Measurements from ENCODE around the gene FHIT.

FHIT gene

GRCh38 chr3:59784164-59784563 lies 1467.1 kb downstream of the FHIT start:
- DNase-seq (ENCODE audit: low spot score) (no peak), FAIRE-seq (no peak)

- FAIRE-seq (no peak), DNase-seq (ENCODE audit: low spot score) (no peak)
These were observed 1467.7 kb downstream of the FHIT start for GRCh38 chr3:59783468-59783988.

GRCh38 chr3:59782664-59783063 lies 1468.6 kb downstream of the FHIT start:
- FAIRE-seq (no peak), DNase-seq (ENCODE audit: low spot score) (no peak)

- no peak for FAIRE-seq
- no peak for DNase-seq (ENCODE audit: low spot score)
These were observed 1471.0 kb downstream of the FHIT start for GRCh38 chr3:59780209-59780608.

- no peak for FAIRE-seq
- no peak for DNase-seq (ENCODE audit: low spot score)
These were observed 1472.0 kb downstream of the FHIT start for GRCh38 chr3:59779260-59779659.

- no peak for FAIRE-seq
- DNase-seq (ENCODE audit: low spot score), result no peak
These were observed 1473.6 kb downstream of the FHIT start for GRCh38 chr3:59777667-59778077.

GRCh38 chr3:59777066-59777465 lies 1474.2 kb downstream of the FHIT start:
- DNase-seq (ENCODE audit: low spot score), result no peak
- no peak for FAIRE-seq

GRCh38 chr3:59775761-59776325 lies 1475.4 kb downstream of the FHIT start:
- FAIRE-seq (no peak), DNase-seq (ENCODE audit: low spot score) (no peak)

GRCh38 chr3:59775106-59775505 lies 1476.1 kb downstream of the FHIT start:
- FAIRE-seq (no peak), DNase-seq (ENCODE audit: low spot score) (no peak)

- DNase-seq (ENCODE audit: low spot score) (peak; percentile 44), FAIRE-seq (peak; percentile 62)
These were observed 1476.6 kb downstream of the FHIT start for GRCh38 chr3:59774634-59775033.

- FAIRE-seq, result no peak
- DNase-seq (ENCODE audit: low spot score), result no peak
These were observed 1477.3 kb downstream of the FHIT start for GRCh38 chr3:59774000-59774399.

- DNase-seq (ENCODE audit: low spot score) (no peak), FAIRE-seq (no peak)
These were observed 1478.5 kb downstream of the FHIT start for GRCh38 chr3:59772416-59773408.

- FAIRE-seq, result peak; percentile 83
- DNase-seq (ENCODE audit: low spot score), result peak; percentile 91
These were observed 1479.5 kb downstream of the FHIT start for GRCh38 chr3:59771768-59772181.

- FAIRE-seq (no peak), DNase-seq (ENCODE audit: low spot score) (no peak)
These were observed 1482.0 kb downstream of the FHIT start for GRCh38 chr3:59769127-59769750.

- FAIRE-seq, result no peak
- DNase-seq (ENCODE audit: low spot score), result no peak
These were observed 1484.9 kb downstream of the FHIT start for GRCh38 chr3:59766200-59766872.

GRCh38 chr3:59764171-59764570 lies 1487.1 kb downstream of the FHIT start:
- FAIRE-seq (no peak), DNase-seq (ENCODE audit: low spot score) (no peak)

GRCh38 chr3:59762941-59763340 lies 1488.3 kb downstream of the FHIT start:
- FAIRE-seq (no peak), DNase-seq (ENCODE audit: low spot score) (no peak)

- DNase-seq (ENCODE audit: low spot score) (peak; percentile 18), FAIRE-seq (no peak)
These were observed 1491.8 kb downstream of the FHIT start for GRCh38 chr3:59759298-59760031.

GRCh38 chr3:59758672-59759071 lies 1492.6 kb downstream of the FHIT start:
- FAIRE-seq, result no peak

GRCh38 chr3:59756934-59757333 lies 1494.3 kb downstream of the FHIT start:
- no peak for DNase-seq (ENCODE audit: low spot score)
- no peak for FAIRE-seq

More at GRCh38 chr3:59758672-59759071, 1492.6 kb downstream of the FHIT start:
- DNase-seq (ENCODE audit: low spot score), result no peak

Data from RCC 7860 (cell line).